ELF-1 (cell line): ENCODE data around the gene CLEC18C.
"Not testable (repeated sequence)": the region's sequence is repeated elsewhere in the genome, so short reads cannot be mapped to it uniquely, and the experiment has no call there.

ENCODE experiments used
- DNase-seq: peaks from one replicate; pipeline ENCODE4 v3.0.0-alpha.2; 2016; ENCODE audit warnings: low read depth, low spot score

Gene CLEC18C

GRCh38 chr16:70206382-70206781 lies 32.8 kb downstream of the CLEC18C start:
- DNase-seq: not testable (repeated sequence)

DNA sequence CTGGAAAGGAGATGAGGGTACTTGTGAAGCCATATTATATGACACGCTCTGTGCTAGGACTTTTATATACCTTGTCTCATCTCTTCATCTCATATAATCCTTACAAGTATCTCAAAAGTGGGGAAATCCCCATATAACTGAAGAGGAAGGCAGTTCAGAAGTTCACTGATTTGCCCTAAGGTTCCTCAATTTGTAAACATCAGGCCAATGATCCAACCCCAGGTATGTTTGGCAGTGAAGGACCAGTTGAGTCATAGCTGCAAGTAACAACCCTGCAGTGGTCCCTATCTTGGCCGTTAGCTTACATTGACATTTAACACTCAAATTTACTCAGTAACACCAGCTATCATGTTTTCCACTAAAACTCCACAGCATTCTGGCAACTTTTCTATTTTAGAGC lies 45.0 kb downstream of the CLEC18C start:
- not testable (repeated sequence) for DNase-seq

DNA sequence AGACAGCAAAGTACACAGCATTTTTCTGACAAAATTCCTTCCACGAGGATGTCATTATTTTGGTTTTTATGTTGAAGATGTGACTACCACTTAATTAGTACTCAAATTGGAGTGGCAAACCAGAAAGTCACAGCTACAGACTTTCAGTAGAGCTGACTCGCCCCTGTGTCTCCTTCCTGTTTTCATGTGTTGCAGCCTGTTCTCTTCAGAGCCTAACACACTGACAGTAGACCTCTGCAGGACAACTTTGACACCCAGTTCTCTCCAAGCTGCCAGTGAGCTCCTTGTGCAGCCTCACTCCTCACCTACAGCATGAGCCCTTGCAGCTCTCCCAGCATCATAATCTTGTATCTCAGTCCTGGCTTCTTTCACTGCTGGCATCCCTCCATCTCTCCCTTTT lies 49.0 kb downstream of the CLEC18C start:
- not testable (repeated sequence) for DNase-seq

DNA sequence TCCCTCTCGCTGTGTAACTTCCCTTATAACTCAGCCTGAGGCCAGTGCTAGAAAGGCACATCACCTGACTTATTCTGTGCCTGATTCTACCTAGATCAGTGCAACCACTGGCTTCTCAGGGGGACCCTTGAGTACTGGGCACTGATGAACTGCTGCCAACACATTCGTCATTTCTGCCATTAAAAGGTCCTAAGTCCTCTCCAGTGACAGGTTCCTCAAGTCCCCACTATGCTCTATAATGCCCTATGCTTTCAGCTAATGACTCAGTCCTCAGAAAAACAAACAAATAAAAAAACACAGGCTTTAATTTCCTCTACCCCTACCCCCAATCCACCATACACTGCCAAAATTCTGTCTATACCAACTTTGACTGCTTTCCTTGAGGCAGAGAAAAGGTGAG lies 49.6 kb downstream of the CLEC18C start:
- not testable (repeated sequence) for DNase-seq

DNA sequence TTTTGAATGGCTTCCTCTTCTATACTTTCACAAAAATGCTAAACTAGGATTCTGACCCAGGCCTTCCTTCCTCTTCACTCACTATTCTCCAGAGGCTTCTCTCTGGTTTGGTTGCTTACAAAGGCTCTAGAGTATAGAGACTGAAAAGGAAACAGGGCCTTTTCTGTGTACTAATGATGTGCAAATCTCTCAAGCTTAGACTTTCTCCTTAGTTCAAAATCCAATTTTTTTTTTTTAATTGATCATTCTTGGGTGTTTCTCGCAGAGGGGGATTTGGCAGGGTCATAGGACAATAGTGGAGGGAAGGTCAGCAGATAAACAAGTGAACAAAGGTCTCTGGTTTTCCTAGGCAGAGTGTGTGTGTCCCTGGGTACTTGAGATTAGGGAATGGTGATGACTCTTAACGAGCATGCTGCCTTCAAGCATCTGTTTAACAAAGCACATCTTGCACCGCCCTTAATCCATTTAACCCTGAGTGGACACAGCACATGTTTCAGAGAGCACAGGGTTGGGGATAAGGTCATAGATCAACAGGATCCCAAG lies 50.5 kb downstream of the CLEC18C start:
- DNase-seq: not testable (repeated sequence)

GRCh38 chr16:70224645-70225044 lies 51.1 kb downstream of the CLEC18C start:
- not testable (repeated sequence) for DNase-seq

- not testable (repeated sequence) for DNase-seq
These were observed 51.8 kb downstream of the CLEC18C start for GRCh38 chr16:70225430-70225829.

GRCh38 chr16:70226024-70226423 lies 52.4 kb downstream of the CLEC18C start:
- not testable (repeated sequence) for DNase-seq

DNA sequence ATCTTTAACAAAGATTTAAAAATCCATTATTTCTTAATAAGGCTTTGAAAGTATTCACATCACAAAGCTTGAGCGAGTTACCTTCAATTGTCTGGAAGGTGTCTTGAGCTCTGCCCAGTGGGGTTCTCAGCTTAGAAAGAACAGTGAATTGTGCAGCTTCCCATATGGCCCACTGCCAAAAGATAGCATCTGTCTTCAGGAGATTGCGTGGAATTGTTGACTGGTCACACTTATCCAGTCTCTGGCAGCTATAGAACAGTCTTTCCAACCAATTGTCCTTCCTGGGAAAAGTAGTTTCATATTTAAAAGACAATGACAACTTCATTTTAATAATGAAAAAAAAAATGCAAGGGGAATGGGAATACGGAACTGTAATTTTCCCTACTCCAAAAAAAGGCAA lies 58.2 kb downstream of the CLEC18C start:
- not testable (repeated sequence) for DNase-seq
